Measurements from ENCODE around the gene MRFAP1.

Gene MRFAP1

GRCh38 chr4:6640292-6641163 lies at the start of gene MRFAP1:
TSS of gene MRFAP1 (plus strand) at chr4:6640685. CDS start at chr4:6640863, 178 bp downstream.
- peak; percentile 74 for DNase-seq

GRCh38 chr4:6591313-6591712 lies 49.2 kb upstream of the MRFAP1 start:
- no peak for DNase-seq

GRCh38 chr4:6591781-6592180 lies 48.7 kb upstream of the MRFAP1 start:
- no peak for DNase-seq

DNA sequence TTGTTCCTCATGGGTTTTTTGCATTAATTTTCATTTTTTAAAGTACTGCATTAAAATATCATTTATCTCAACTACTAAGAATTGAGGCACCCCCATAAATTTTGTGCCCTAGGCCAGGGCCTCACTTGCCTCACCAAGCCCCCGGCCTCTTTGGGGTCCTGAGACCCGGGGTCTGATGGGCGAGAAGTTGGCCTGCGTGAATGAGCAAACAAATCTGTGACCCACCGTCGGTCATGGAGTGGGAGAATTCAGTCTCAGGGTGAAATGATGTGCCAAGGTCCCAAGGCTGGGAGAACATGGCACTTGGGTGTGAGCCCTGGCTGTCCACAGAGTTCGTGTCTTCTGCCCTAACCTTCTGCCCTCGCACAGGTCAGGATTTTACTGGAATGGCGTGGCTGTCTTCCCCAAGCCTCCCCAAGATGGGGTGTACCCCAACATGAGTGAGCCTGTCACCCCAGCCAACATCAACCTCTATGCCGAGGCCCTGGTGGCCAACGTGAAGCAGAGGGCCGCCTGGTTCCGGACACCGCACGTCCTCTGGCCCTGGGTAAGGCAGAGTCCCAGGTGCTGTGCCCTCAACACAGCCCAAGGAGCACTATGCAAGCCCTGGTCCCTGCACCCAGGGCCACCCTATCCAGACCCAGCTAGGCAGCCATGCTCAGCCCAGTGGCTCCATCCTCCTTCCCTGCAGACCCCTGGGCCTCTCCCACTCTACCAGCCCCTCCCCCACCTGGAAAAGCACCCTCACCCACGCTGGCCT lies 47.5 kb upstream of the MRFAP1 start:
- no peak for DNase-seq

- no peak for DNase-seq
Measured at GRCh38 chr4:6594341-6594740, 46.1 kb upstream of the MRFAP1 start.

DNA sequence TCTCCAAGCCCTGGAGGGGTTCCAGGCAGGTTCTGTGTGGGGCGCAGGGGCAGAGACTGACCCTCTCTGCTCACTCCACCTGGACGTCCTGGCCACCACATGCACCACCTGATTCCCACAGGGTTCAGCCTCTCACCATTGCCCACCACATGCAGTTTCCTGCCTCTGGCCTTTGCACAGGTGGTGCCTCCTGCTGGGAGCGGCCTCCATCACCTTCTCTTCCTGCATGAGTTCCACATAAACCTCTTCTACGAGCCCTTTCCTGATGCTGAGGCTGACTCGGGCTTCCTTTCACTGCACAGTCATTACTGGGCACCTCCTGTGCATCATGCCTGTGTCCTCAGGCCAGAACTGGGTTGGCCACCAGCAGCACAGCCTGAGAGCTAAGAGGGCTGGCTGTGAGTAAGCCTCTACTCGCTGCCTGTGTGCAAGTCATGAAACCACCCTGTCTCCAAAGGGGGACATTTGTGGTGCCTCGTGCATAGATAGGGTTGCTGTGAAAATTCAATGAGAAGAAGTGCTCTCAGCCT lies 45.6 kb upstream of the MRFAP1 start:
- DNase-seq, result no peak

- no peak for DNase-seq
Measured at GRCh38 chr4:6595897-6596537, 44.5 kb upstream of the MRFAP1 start.

GRCh38 chr4:6596948-6597347 lies 43.5 kb upstream of the MRFAP1 start:
- DNase-seq, result no peak

GRCh38 chr4:6598127-6598526 lies 42.4 kb upstream of the MRFAP1 start:
- no peak for DNase-seq

GRCh38 chr4:6598641-6599040 lies 41.8 kb upstream of the MRFAP1 start:
- no peak for DNase-seq

- DNase-seq, result no peak
Measured at GRCh38 chr4:6601661-6602250, 38.7 kb upstream of the MRFAP1 start.

GRCh38 chr4:6602289-6602688 lies 38.2 kb upstream of the MRFAP1 start:
- no peak for DNase-seq

GRCh38 chr4:6603128-6603527 lies 37.4 kb upstream of the MRFAP1 start:
- no peak for DNase-seq

DNA sequence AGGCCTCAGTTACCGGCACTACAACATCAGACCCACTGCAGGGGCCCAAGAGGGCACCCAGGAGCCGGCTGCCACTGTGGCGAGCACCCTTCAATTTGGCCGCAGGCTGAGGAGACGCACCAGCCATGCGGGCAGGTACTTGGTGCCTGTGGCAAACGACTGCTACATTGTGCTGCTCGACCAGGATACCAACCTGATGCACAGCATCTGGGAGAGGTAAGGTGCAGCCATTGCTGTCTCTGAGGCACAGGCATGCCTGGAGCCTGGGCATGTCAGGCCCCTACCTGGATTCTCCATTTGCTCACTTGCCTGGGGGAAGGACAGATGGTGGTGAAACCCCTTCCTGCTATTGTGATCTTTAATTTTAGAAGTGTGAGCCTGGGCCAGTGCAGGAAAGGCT lies 35.4 kb upstream of the MRFAP1 start:
- no peak for DNase-seq

DNA sequence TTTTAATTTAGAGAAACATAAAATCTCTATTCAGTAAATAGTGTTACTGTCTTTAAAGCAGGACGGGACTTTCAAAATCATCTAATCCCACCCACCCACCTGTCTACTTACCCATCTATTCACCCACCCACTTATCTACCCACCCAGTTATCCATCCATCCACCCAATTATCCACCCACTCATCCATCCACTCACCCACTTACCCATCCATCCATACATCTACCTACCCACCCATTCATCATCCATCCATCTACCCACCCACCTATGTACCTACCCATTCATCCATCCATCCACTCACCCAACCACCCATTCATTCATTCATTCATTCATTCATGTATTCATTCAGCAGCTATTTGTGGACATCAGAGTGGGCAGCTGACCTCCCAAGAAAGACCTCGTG lies 34.9 kb upstream of the MRFAP1 start:
- no peak for DNase-seq

GRCh38 chr4:6606465-6607235 lies 33.8 kb upstream of the MRFAP1 start:
- DNase-seq, result no peak

- DNase-seq, result no peak
Measured at GRCh38 chr4:6607368-6608055, 33.0 kb upstream of the MRFAP1 start.

GRCh38 chr4:6608758-6609414 lies 31.6 kb upstream of the MRFAP1 start:
- DNase-seq, result no peak

GRCh38 chr4:6609415-6610079 lies 30.9 kb upstream of the MRFAP1 start:
- no peak for DNase-seq

DNA sequence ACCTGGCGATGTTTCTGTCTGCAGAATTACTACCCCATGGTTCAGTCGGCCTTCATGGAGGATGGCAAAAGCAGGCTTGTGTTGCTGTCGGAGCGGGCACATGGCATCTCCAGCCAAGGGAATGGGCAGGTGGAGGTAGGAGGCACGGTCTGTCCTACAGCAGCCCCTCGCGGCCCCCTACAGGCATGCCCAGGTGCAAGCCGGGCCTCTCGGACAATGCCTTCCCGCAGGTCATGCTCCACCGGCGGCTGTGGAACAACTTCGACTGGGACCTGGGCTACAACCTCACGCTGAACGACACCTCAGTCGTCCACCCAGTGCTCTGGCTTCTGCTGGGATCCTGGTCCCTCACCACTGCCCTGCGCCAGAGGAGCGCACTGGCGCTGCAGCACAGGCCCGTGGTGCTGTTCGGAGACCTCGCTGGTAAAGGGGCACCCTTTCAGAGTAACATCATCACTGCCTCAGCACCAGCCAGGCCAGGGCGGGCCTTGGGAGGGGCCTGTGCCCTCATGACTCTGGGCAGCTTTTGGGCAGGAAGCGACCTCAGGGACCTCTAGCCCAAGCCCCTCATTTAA lies 29.5 kb upstream of the MRFAP1 start:
- DNase-seq, result no peak
